Trophoblast cell (in vitro differentiated cells and primary cell): Measurements from ENCODE around the gene PNKP.

Experiments used
- DNase-seq, 2 donors: peaks; one replicate each; pipeline ENCODE4 v3.0.0-alpha.2; 2016
- H2AFZ ChIP-seq: 2 replicates; pipeline ENCODE4 v1.6.1; 2013; ENCODE audit warnings: low read length, moderate library complexity, mild to moderate bottlenecking; ENCODE audit not compliant: insufficient read depth, poor library complexity
- H2AK5ac ChIP-seq: 2 replicates; pipeline ENCODE4 v1.6.1; 2013; ENCODE audit warnings: mild to moderate bottlenecking, low read length
- H2BK120ac ChIP-seq: 2 replicates; pipeline ENCODE4 v1.6.1; 2013; ENCODE audit warnings: low read length, mild to moderate bottlenecking, moderate library complexity; ENCODE audit not compliant: insufficient read depth, poor library complexity
- H2BK12ac ChIP-seq: 2 replicates; pipeline ENCODE4 v1.6.1; 2013; ENCODE audit warnings: mild to moderate bottlenecking, low read length, moderate library complexity
- H2BK5ac ChIP-seq: 2 replicates; pipeline ENCODE4 v1.6.1; 2013; ENCODE audit warnings: low read length, low read depth, moderate library complexity, mild to moderate bottlenecking; ENCODE audit not compliant: poor library complexity
- H3K14ac ChIP-seq: 2 replicates; pipeline ENCODE4 v1.6.1; 2013; ENCODE audit warnings: mild to moderate bottlenecking, low read length
- H3K18ac ChIP-seq: 2 replicates; pipeline ENCODE4 v1.6.1; 2013; ENCODE audit warnings: mild to moderate bottlenecking, low read length
- H3K23ac ChIP-seq: 2 replicates; pipeline ENCODE4 v1.6.1; 2013; ENCODE audit warnings: low read length
- H3K27ac ChIP-seq: 2 replicates; pipeline ENCODE4 v1.5.1; 2013; ENCODE audit warnings: low read depth, mild to moderate bottlenecking, inconsistent platforms, low read length, moderate library complexity
- H3K27me3 ChIP-seq: 2 replicates; pipeline ENCODE4 v1.6.1; 2013; ENCODE audit warnings: inconsistent platforms, mild to moderate bottlenecking, low read length, moderate library complexity; ENCODE audit not compliant: insufficient read depth
- H3K36me3 ChIP-seq, 2 experiments: 1 replicate in 1 of 2; 2 replicates in 1 of 2; pipeline ENCODE4 v1.6.1; 2013; ENCODE audit warnings: low read length in 2 of 2, mild to moderate bottlenecking in 2 of 2, moderate library complexity in 1 of 2; ENCODE audit not compliant: insufficient read depth in 2 of 2, control insufficient read depth in 1 of 2
- H3K4ac ChIP-seq: 2 replicates; pipeline ENCODE4 v1.6.1; 2013; ENCODE audit warnings: low read depth, mild to moderate bottlenecking, low read length, moderate library complexity
- H3K4me1 ChIP-seq, 2 experiments: 1 replicate in 1 of 2; 2 replicates in 1 of 2; pipeline ENCODE4 v1.6.1; 2013; ENCODE audit warnings: low read length in 2 of 2, mild to moderate bottlenecking in 2 of 2, moderate library complexity in 1 of 2; ENCODE audit not compliant: insufficient read depth in 2 of 2, control insufficient read depth in 1 of 2
- H3K4me2 ChIP-seq: 2 replicates; pipeline ENCODE4 v1.6.1; 2013; ENCODE audit warnings: inconsistent platforms, mild to moderate bottlenecking, low read length, moderate library complexity
- H3K4me3 ChIP-seq: 2 replicates; pipeline ENCODE4 v1.5.1; 2013; ENCODE audit warnings: mild to moderate bottlenecking, low read depth, low read length, inconsistent platforms
- H3K79me1 ChIP-seq: one replicate; pipeline ENCODE4 v1.6.1; 2013; ENCODE audit warnings: low read length
- H3K79me2 ChIP-seq: 2 replicates; pipeline ENCODE4 v1.6.1; 2013; ENCODE audit warnings: low read length, mild to moderate bottlenecking; ENCODE audit not compliant: control insufficient read depth, insufficient read depth, poor library complexity
- H3K9ac ChIP-seq: 2 replicates; pipeline ENCODE4 v1.6.1; 2013; ENCODE audit warnings: mild to moderate bottlenecking, low read length
- H3K9me3 ChIP-seq: 2 replicates; pipeline ENCODE4 v1.6.1; 2013; ENCODE audit warnings: low read depth, mild to moderate bottlenecking, control low read depth, inconsistent platforms, low read length; ENCODE audit not compliant: insufficient read depth
- H4K12ac ChIP-seq: 2 replicates; pipeline ENCODE4 v1.6.1; 2013; ENCODE audit warnings: low read depth, mild to moderate bottlenecking, low read length, moderate library complexity
- H4K8ac ChIP-seq: 2 replicates; pipeline ENCODE4 v1.6.1; 2013; ENCODE audit warnings: low read depth, mild to moderate bottlenecking, low read length, moderate library complexity
- H4K91ac ChIP-seq: one replicate; pipeline ENCODE4 v1.6.1; 2013; ENCODE audit warnings: low read depth, mild to moderate bottlenecking, low read length, moderate library complexity
- WGBS: extraction: QIAGEN DNeasy Blood & Tissue Kit; methylation state at CpG from one replicate; pipeline ENCODE4 v1.1.7; 2013; ENCODE audit warnings: missing lambda C conversion rate; ENCODE audit not compliant: insufficient read length, insufficient coverage; ENCODE audit errors: extremely low coverage; 5-methylcytosine and 5-hydroxymethylcytosine counted together

PNKP gene

DNA sequence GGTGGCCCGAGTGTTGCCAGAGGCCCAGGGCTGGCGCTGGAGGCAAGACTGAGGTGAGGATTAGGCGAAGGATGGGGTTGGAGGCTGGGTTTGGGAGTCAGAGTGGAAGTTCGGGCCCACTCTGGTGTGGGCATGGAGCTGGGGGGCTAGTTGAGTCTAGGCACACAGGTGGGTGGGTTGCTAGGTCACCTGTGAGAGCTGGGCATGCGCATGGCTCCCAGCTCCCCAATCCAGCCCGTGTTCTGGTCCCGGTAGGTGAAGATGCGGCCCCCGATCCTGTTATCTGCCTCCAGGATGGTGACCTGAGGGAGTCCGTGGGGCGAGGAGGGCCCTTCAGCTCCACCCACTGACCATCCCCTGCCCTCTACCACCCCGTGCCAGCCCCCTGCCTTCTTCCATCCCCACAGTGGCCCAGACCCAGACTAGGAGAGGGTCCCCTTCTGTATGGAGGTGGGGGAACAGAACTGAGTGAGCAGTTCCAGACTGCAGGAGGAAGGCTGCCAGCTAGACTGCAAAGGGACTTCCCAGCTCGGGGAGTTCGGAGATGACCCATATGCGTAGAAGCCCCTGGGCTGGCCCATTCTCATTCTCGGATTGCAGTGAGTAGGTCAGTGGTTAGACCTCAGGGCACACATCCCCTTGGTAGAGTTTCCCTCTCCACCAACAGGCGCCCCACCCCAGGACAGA, 27.6 kb upstream of the PNKP start:
- Histone ChIP-seq H2AFZ (no peak overlapping the region), H3K79me1 (no peaks in the 10 kb centered on the region), H3K23ac (no peak overlapping the region), H3K4ac (no peak overlapping the region), H3K9me3 (peaks cover 6% of the 10 kb centered on the region), H3K4me2 (no peak overlapping the region), H3K4me1 (peaks cover 3 to 6% of the 10 kb centered on the region in 2 experiments), H3K36me3 (no peaks in the 10 kb centered on the region), H2BK120ac (no peak overlapping the region), H2AK5ac (no peak overlapping the region), H3K27me3 (no peaks in the 10 kb centered on the region), H3K18ac (no peak overlapping the region), H3K9ac (peak overlapping the region; percentile 55), H2BK5ac (no peak overlapping the region), H4K91ac (no peak overlapping the region), H4K12ac (no peak overlapping the region), H4K8ac (no peak overlapping the region), H3K4me3 (no peak overlapping the region), H2BK12ac (no peak overlapping the region), H3K79me2 (no peaks in the 10 kb centered on the region), H3K27ac (no peak overlapping the region), H3K14ac (no peak overlapping the region)
- no CpG with 5 or more reads among the region's 17 CpGs for WGBS
- peak in 1 of 2 donors; percentile 27 for DNase-seq

DNA sequence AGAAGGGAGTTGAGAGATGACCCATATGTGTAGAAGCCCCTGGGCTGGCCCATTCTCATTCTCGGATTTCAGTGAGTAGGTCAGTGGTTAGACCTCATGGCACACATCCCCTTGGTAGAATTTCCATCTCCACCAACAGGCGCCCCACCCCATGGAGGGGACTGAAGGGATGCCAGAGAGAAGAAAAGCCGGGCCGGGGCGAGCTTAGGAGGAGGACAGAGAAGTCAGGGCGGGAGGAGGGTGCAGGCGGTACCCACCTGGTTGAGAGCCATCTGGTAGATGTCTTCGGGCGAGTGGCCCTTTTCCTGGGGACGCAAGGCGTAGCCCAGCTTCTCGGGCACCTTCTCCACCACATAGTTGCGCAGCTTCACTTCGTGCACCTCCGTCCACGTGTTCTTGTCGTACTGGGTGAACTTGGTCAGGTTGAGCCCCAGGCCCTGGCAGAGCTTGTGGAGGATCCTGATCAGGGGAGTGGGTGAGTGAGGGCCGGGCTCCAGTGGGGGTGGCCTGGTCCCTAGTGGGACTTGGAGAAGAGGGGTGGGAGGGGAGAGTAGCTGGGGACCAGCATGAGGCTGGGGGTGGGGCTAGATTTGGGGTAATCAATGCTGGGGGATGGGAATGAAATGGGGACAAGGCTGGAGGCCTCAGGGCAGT, 26.8 kb upstream of the PNKP start:
- no peak overlapping the region for H2AFZ ChIP-seq
- no peaks in the 10 kb centered on the region for H3K79me1 ChIP-seq
- H2BK12ac ChIP-seq, result no peak overlapping the region
- WGBS, result no CpG with 5 or more reads among the region's 18 CpGs
- no peak overlapping the region for H3K4me3 ChIP-seq
- peaks cover 3 to 8% of the 10 kb centered on the region in 2 experiments for H3K4me1 ChIP-seq
- H4K91ac ChIP-seq, result no peak overlapping the region
- H4K8ac ChIP-seq, result no peak overlapping the region
- H4K12ac ChIP-seq, result no peak overlapping the region
- H3K14ac ChIP-seq, result no peak overlapping the region
- H2BK5ac ChIP-seq, result no peak overlapping the region
- no peak overlapping the region for H3K4ac ChIP-seq
- no peak overlapping the region for H3K9ac ChIP-seq
- no peak for DNase-seq
- H2AK5ac ChIP-seq, result no peak overlapping the region
- H3K79me2 ChIP-seq, result no peaks in the 10 kb centered on the region
- H3K27ac ChIP-seq, result no peak overlapping the region
- H3K4me2 ChIP-seq, result no peak overlapping the region
- no peak overlapping the region for H2BK120ac ChIP-seq
- no peaks in the 10 kb centered on the region for H3K27me3 ChIP-seq
- no peak overlapping the region for H3K23ac ChIP-seq
- peaks cover 12% of the 10 kb centered on the region for H3K9me3 ChIP-seq
- H3K36me3 ChIP-seq, result no peaks in the 10 kb centered on the region
- H3K18ac ChIP-seq, result no peak overlapping the region

GRCh38 chr19:49892716-49893115, 25.3 kb upstream of the PNKP start:
- H3K79me1 ChIP-seq, result no peaks in the 10 kb centered on the region
- no peak overlapping the region for H3K4me2 ChIP-seq
- no peak overlapping the region for H3K4me3 ChIP-seq
- peaks cover 15% of the 10 kb centered on the region for H3K9me3 ChIP-seq
- H2AFZ ChIP-seq, result no peak overlapping the region
- no peaks in the 10 kb centered on the region for H3K79me2 ChIP-seq
- H3K27ac ChIP-seq, result no peak overlapping the region
- H3K18ac ChIP-seq, result no peak overlapping the region
- no peak overlapping the region for H4K12ac ChIP-seq
- no peak overlapping the region for H3K23ac ChIP-seq
- no peak for DNase-seq
- no peaks in the 10 kb centered on the region for H3K27me3 ChIP-seq
- no peak overlapping the region for H3K4ac ChIP-seq
- H4K8ac ChIP-seq, result no peak overlapping the region
- WGBS, result no CpG with 5 or more reads among the region's 1 CpG
- no peak overlapping the region for H2AK5ac ChIP-seq
- H3K36me3 ChIP-seq, result peaks cover 0 to 3% of the 10 kb centered on the region in 2 experiments
- H3K14ac ChIP-seq, result no peak overlapping the region
- no peak overlapping the region for H2BK120ac ChIP-seq
- peaks cover 3 to 8% of the 10 kb centered on the region in 2 experiments for H3K4me1 ChIP-seq
- H3K9ac ChIP-seq, result no peak overlapping the region
- H4K91ac ChIP-seq, result no peak overlapping the region
- no peak overlapping the region for H2BK5ac ChIP-seq
- no peak overlapping the region for H2BK12ac ChIP-seq

DNA sequence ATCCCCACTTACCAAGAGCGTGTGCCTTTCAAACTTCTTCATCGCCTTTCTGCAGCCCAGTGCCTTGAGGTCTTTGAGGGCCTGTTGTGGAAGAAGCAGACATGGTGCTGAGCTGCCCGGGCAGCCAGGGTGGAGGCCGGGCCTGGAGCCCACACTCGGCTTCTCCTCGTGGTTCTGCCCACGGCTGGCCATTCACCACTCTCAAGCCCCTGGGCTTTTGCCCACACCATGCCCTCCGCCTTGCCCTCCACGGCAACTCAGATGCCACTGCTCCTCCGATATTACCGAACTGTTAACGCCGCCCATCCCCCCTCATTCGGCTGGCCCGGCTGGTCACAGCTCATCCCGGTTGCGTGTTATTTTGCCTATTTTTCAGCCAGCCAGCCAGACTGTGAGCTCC, 24.0 kb upstream of the PNKP start:
- Histone ChIP-seq H3K9ac (no peak overlapping the region), H3K27ac (no peak overlapping the region), H2BK5ac (no peak overlapping the region), H3K79me2 (no peaks in the 10 kb centered on the region), H3K36me3 (peaks cover 5 to 6% of the 10 kb centered on the region in 2 experiments), H3K79me1 (no peaks in the 10 kb centered on the region), H3K14ac (no peak overlapping the region), H2BK120ac (no peak overlapping the region), H2AFZ (no peak overlapping the region), H3K4me2 (no peak overlapping the region), H3K18ac (no peak overlapping the region), H3K4me3 (no peak overlapping the region), H3K27me3 (no peaks in the 10 kb centered on the region), H3K9me3 (peaks cover 15% of the 10 kb centered on the region), H2BK12ac (no peak overlapping the region), H4K12ac (no peak overlapping the region), H3K4ac (no peak overlapping the region), H4K91ac (no peak overlapping the region), H4K8ac (no peak overlapping the region), H2AK5ac (no peak overlapping the region), H3K4me1 (peaks cover 3 to 8% of the 10 kb centered on the region in 2 experiments), H3K23ac (no peak overlapping the region)
- no CpG with 5 or more reads among the region's 17 CpGs for WGBS
- no peak for DNase-seq
